Glutamatergic neuron (in vitro differentiated cells): ENCODE measurements around the gene UPK3A. TPM values are rescaled to one million over a fixed set of nuclear protein-coding genes. Genes with fewer than 3 reads are reported as not detected.
A peak's percentile ranks its signal among the peaks of the same experiment; 100 is the strongest.
"Not testable (repeated sequence)": the region's sequence is repeated elsewhere in the genome, so short reads cannot be mapped to it uniquely, and the experiment has no call there.

Experiments used
- DNase-seq: peaks from one replicate; pipeline ENCODE4 v3.0.0; 2022
- H3K27ac Mint-ChIP-seq: one replicate; pipeline ENCODE4 v1.8.0; 2020; ENCODE audit warnings: mild to moderate bottlenecking, mixed read lengths, inconsistent platforms; ENCODE audit not compliant: unreplicated experiment
- H3K27me3 Mint-ChIP-seq: one replicate; pipeline ENCODE4 v1.8.0; 2020; ENCODE audit warnings: mild to moderate bottlenecking, moderate library complexity, mixed read lengths, inconsistent platforms; ENCODE audit not compliant: unreplicated experiment
- H3K36me3 Mint-ChIP-seq: one replicate; pipeline ENCODE4 v1.8.0; 2020; ENCODE audit warnings: mild to moderate bottlenecking, mixed read lengths, inconsistent platforms; ENCODE audit not compliant: unreplicated experiment
- H3K4me1 Mint-ChIP-seq: one replicate; pipeline ENCODE4 v1.8.0; 2020; ENCODE audit warnings: mild to moderate bottlenecking, low read depth, mixed read lengths, inconsistent platforms; ENCODE audit not compliant: unreplicated experiment
- H3K4me3 Mint-ChIP-seq: one replicate; pipeline ENCODE4 v1.8.0; 2020; ENCODE audit warnings: mild to moderate bottlenecking, mixed read lengths, inconsistent platforms; ENCODE audit not compliant: unreplicated experiment
- H3K9me3 Mint-ChIP-seq: one replicate; pipeline ENCODE4 v1.8.0; 2020; ENCODE audit warnings: mild to moderate bottlenecking, moderate library complexity, mixed read lengths, inconsistent platforms; ENCODE audit not compliant: unreplicated experiment
- CTCF ChIP-seq: fragments of 200-600 bp; sonication (generic); IDR thresholded peaks from one replicate; pipeline ENCODE4 v1.5.0; 2021; ENCODE audit not compliant: partially characterized antibody, unreplicated experiment
- total RNA-seq: library from RNA; stranded (reverse); fragmentation: NEBNext Ultra II Directional; extraction: Animal tissue kit (Norgen Biotek cat#: 25700); gene quantifications from one replicate; pipeline ENCODE4 v1.2.1, GENCODE V29; 2021; ENCODE audit not compliant: unreplicated experiment

The UPK3A gene
- total RNA-seq, 1 donor from 2014 or later = not detected

DNA sequence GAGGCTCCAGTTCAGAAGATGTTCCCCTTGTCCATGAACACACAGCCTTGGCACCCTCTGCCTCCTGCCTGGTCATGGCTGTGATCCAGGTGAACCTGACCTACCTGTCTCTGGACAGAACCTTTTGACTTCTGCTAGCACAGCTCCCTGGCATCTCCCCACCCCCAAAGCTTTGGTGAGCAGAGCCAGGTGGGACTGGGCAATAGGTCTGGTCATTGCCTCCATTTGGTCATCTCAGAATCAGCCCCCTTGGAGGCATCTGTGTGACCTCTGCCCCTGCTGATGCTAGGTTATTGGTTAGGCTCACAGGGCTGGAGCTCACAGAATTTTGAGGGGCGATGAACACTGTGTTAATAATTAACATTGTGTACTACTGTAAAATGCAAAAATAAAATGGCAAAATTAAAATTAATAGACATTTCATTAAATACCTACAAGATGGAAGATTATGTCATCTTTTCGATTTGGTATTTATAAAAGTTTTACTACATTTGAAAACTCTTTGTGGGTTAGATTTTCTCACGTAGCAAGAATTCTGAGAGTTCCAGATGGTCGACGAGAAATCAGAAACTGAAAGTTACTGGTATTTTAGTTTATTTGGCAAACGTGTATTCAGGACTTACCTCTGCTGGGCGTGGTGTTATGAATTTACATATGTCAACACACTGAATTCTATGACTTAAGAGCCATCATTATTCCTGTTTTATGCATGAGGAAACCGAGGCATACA, 35.8 kb upstream of the UPK3A start:
- no peak overlapping the region for H3K27ac Mint-ChIP-seq
- no peak for TF ChIP-seq CTCF
- H3K4me1 Mint-ChIP-seq = peaks cover 17% of the 10 kb centered on the region
- H3K9me3 Mint-ChIP-seq = peaks cover 3% of the 10 kb centered on the region
- H3K4me3 Mint-ChIP-seq = peak overlapping the region; percentile 34
- no peaks in the 10 kb centered on the region for H3K27me3 Mint-ChIP-seq
- no peaks in the 10 kb centered on the region for H3K36me3 Mint-ChIP-seq
- DNase-seq = no peak

GRCh38 chr22:45251825-45252224, 32.9 kb upstream of the UPK3A start:
- TF ChIP-seq CTCF = no peak
- H3K4me3 Mint-ChIP-seq = no peak overlapping the region
- DNase-seq = no peak
- H3K27ac Mint-ChIP-seq = no peak overlapping the region
- peaks cover 10% of the 10 kb centered on the region for H3K9me3 Mint-ChIP-seq
- H3K27me3 Mint-ChIP-seq = no peaks in the 10 kb centered on the region
- H3K4me1 Mint-ChIP-seq = peaks cover 10% of the 10 kb centered on the region
- H3K36me3 Mint-ChIP-seq = peaks cover 5% of the 10 kb centered on the region

GRCh38 chr22:45253039-45253641, 31.6 kb upstream of the UPK3A start:
- H3K27ac Mint-ChIP-seq = no peak overlapping the region
- H3K4me1 Mint-ChIP-seq = peaks cover 10% of the 10 kb centered on the region
- no peak overlapping the region for H3K4me3 Mint-ChIP-seq
- no peaks in the 10 kb centered on the region for H3K27me3 Mint-ChIP-seq
- peaks cover 14% of the 10 kb centered on the region for H3K9me3 Mint-ChIP-seq
- H3K36me3 Mint-ChIP-seq = peaks cover 5% of the 10 kb centered on the region
- TF ChIP-seq CTCF = no peak
- DNase-seq = no peak

- H3K27ac Mint-ChIP-seq = no peak overlapping the region
- H3K27me3 Mint-ChIP-seq = no peaks in the 10 kb centered on the region
- TF ChIP-seq CTCF = no peak
- no peak for DNase-seq
- H3K36me3 Mint-ChIP-seq = peaks cover 5% of the 10 kb centered on the region
- H3K4me1 Mint-ChIP-seq = peaks cover 4% of the 10 kb centered on the region
- peaks cover 14% of the 10 kb centered on the region for H3K9me3 Mint-ChIP-seq
- H3K4me3 Mint-ChIP-seq = no peak overlapping the region
Observed at GRCh38 chr22:45254388-45254787, 30.4 kb upstream of the UPK3A start.

- peaks cover 5% of the 10 kb centered on the region for H3K36me3 Mint-ChIP-seq
- no peak for TF ChIP-seq CTCF
- peaks cover 14% of the 10 kb centered on the region for H3K9me3 Mint-ChIP-seq
- H3K27me3 Mint-ChIP-seq = no peaks in the 10 kb centered on the region
- H3K4me3 Mint-ChIP-seq = no peak overlapping the region
- DNase-seq = no peak
- no peak overlapping the region for H3K27ac Mint-ChIP-seq
- peaks cover 4% of the 10 kb centered on the region for H3K4me1 Mint-ChIP-seq
Observed at GRCh38 chr22:45254789-45255278, 29.9 kb upstream of the UPK3A start.

DNA sequence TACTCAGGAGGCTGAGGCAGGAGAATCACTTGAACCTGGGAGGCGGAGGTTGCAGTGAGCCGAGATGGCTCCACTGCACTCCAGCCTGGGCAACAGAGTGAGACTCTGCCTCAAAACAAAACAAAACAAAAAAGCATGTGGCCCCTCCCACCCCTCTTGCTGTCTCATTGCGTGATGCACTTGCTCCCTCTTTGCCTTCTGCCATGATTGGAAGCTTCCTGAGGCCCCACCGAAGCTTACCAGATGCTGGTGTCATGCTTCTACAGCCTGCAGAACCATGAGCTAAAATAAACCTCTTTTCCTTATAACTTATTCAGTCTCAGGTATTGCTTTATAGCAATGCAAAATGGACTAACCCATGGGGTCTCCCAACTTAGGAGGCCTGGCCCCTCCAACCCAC, 26.8 kb upstream of the UPK3A start:
- not testable (repeated sequence) for H3K4me3 Mint-ChIP-seq, H3K27me3 Mint-ChIP-seq, DNase-seq, H3K4me1 Mint-ChIP-seq, H3K27ac Mint-ChIP-seq, H3K36me3 Mint-ChIP-seq
- peaks cover 14% of the 10 kb centered on the region for H3K9me3 Mint-ChIP-seq
